IPS-NIHi7 (cell line): ENCODE measurements around the gene C12orf75.
A peak's percentile ranks its signal among the peaks of the same experiment; 100 is the strongest.
"Not testable (repeated sequence)": the region's sequence is repeated elsewhere in the genome, so short reads cannot be mapped to it uniquely, and the experiment has no call there.

Experiments used
- DNase-seq: peaks from one replicate; pipeline ENCODE4 v3.0.0; 2012; ENCODE audit warnings: mixed read lengths; ENCODE audit errors: extremely low spot score

C12orf75 gene

DNA sequence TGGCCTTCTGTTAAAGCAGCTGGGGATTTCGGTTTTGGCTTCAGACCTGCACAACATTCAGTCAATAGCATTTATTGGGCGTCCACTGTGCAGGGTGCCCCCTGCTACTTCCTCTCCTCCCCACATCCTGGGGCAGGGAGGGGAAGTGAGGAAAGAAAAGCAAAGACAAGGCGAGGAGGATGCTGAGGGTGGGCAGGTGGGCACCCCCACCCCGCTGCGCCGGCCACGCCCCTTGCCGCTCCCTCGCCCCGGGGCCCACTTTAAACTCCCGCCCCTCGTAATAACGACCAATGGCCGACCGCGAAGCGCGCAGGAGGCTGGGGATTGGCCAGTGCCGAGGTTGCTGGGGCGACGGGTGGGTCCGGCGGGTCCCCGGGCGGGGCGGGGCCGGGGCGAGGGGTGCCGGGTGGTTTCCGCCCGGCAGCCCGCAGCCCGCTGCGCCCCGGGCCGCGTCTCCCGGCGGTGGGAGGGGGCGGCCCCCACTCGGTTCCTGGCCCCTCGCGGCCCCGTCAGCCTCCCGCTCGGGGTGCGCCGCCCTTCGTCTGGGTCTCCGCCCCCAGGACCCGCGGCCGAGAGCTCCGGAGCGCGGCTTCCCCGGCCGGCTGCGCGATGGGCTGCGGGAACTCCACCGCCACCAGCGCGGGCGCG lies at the start of gene C12orf75:
Gene C12orf75, plus strand, starts transcription at position 409 of the 648 bp plus-strand sequence. Its CDS starts 201 bp downstream, at position 610.
- peak; percentile 97 for DNase-seq

DNA sequence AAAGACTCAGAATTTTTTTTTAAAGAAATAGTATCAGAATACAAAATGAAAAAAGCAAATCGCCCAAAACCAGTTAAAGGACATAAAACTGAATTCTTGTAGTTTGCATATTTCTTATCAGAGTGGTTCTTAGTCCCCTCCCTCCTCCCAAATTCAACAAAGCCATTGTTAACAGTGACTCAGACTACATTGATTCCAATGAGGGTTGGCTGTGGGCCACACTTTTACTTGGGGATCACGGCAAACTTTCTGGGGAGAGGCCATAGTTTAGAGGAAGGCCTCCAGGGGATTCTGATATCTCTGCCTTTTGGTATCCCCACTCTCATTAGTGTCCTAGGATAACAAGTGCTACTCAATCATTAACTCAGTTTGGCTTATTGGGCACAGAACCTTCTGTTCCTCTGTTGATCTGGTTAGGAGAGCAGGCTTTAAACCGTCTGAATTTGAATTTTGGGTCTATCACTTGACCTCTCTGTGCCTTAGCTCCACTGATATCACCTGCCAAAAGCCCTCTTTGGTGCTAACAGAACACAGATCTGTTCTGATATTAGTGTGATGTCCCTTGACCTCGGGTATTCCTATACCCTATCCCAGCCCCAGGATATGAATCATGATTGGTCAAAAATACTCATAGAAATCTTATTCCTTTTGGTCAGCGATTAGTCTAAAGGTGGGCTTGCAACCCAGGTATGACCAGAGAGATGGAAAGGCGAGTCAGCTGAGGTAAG lies 49.4 kb upstream of the C12orf75 start:
- DNase-seq: no peak

DNA sequence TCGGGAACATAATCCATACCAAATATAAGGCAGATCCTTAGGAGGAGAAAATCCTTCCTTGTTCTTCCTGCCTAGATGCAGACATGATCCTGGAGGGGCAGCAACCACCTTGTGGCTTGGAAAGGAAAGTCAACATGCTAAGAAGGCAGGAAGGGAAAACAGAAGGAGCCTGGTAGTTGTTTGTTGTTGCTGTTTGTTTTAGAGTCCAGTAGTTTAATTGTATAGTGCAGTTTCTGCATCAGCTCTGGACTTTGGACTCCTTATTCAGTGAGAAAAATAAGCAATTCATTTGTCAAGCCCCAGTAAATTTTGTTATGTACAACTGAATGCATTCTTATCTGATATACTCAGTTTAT lies 48.8 kb upstream of the C12orf75 start:
- no peak for DNase-seq

DNA sequence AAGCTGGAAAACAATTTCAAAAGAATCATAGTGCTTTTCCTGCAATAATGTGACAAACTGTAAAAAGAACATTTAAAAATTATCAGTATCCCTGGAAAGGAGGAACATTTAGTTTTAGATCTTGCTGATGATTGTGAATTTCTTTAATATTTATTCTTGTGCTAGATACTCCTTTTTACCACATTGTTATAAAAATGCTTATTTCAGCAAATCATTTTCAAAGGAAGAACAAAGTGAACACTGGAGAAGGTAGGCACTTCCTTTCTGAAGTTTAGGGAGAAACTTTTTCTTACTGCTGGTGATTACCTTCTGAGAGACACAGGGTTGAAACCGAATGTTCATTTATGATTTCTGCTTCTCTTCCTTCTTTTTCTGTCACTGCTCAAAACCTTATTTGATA lies 45.1 kb upstream of the C12orf75 start:
- no peak for DNase-seq

DNA sequence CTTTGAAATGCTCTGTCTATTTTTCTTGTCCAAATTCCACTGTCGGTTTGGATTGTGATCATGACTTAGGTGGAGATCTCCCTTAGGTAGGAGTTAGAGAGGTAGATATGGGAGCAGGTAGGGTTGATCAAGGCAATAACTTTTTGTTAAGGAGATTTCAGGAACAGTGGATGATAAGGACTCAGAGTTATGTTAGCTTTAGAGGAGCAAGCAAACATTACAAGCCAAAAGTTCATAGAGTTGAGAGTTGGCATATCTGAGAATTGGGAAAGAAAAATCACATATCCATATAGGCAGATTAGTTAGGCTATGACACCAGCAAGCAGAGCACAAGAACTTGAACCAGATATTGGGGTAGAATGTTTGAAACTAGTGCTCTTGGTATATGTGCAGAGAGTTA lies 43.1 kb upstream of the C12orf75 start:
- DNase-seq: no peak

DNA sequence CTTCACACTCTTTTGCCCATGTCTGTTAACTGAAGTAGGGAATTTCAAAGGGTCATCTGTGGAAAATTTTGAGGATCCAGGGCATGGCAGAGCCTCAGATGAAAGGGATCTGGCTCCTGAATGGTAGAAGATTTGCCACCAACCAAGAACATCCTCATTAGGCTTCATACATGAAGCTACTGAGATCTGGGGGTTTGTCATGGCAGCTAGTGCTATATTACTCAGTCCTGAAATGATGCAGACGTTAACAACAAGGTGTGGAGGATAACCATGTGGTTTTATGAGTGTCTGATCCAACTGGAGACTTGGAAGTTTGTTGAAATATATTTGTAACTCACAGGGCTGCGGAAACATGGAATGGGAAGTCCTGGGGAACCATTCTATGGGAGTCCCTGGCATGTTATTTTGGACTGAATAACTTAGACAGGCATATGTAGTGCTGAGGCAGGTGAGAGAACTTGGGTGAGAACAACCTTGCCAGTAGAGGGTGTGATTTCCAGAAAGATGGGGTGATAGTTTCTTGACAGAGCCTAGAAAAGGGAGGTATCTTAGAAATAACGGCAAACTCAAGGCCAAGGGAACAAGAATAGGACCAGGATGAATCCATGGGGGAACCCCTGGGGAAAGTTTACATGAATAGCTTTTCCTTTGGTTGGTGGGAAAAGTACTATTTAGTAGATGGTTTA lies 42.0 kb upstream of the C12orf75 start:
- no peak for DNase-seq

DNA sequence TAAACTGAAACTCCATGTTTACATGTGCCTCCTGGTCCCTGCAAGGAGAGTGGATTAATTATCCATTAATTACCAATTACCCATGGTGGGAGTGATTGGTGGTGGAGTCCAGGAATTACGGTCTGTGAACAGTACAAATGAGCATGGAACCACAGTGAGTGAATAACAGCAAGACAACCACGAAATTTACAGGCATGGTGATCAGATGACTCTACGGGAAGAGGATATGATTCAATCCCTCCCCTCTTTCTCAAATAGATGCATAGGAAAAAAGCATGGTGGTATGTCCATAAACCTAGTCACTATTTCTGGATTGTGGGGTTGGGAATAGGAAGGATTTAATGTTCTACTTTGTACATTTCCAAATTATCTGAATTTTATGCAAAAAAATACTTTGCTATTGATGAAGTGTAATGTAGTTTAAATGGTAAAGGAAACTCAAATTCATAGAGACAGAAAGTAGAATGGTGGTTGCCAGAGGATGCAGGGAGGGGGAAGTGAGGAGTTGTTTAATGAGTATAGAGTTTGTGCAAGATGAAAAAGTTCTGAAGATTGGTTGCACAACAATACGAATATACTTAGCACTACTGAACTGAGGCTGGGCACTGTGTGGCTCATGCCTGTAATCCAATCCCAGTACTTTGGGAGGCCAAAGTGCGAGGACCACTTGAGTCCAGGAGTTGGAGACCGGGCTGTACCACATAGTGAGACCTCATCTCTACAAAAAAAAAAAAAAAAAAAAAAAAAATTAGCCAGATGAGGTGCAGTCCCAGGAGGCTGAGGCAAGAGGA lies 41.2 kb upstream of the C12orf75 start:
- DNase-seq: no peak

DNA sequence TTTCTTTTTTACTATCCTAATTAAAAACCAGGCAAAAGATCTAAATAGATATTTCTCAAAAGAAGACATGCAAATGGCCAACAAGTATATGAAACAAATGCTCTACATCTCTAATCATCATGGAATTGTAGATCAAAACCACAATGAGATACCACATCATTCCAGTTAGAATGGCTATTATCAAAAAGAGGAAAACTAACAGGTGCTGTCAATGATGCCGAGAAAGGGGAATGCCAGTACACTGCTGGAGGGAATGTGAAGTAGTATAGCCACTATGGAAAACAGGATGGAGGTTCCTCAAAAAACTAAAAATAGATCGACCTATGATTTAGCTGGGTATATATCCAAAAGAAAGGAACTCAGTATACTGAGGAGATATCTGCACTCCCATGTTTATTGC lies 39.0 kb upstream of the C12orf75 start:
- no peak for DNase-seq

DNA sequence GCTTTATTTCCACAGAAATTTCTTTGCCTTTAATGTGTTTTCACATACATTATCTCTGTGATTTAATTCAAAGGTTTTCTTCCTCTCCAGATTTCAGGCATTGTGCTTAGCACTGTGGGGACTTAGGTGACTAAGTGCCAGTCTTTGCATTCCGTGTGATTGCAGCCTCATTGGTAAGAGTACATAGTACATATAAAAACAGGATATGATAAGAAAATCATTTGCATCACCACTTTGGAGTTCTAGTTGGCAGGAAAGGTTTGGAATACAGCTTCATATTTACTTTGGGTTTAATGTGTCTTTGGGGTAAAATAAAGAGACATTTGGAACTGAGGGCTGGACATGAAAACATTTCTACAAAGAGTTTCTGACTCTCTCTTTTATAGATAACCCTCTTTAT lies 37.8 kb upstream of the C12orf75 start:
- DNase-seq: no peak

DNA sequence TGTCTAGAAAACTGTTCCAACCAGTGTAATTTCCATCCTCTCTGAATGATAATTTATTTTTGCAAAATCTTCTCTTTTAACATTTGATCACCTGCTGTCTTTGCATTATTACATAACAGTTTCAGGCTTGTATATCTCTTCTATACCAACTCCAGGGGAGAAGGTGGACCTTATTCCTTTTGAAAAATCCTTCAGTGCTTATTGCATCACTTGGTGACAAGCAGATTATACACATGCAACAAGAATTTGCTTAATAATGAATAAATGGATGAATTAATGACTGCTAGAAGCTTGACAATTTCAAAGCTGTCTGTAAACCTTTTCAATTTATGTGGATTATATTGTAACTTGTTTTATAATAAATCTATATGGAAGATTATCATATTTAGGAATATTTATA lies 37.3 kb upstream of the C12orf75 start:
- no peak for DNase-seq

DNA sequence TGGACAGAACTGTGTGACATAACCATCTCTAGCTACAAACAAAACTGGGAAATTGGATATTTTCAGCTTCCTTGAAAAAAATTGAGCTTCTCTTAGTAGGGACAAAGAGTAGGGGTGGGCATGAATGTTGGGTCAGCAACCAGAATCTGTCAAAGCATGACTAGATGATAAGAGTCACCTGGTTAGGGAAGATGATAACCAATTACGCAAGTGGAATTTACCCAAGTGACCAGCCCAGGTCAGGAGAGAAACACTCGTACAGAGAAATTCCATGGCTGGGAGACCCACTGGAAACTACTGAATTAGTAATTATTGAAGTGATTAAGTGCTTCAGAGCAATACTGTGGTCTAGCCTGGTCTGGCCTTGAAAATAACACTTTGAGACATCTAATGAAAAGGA lies 36.3 kb upstream of the C12orf75 start:
- DNase-seq: no peak

DNA sequence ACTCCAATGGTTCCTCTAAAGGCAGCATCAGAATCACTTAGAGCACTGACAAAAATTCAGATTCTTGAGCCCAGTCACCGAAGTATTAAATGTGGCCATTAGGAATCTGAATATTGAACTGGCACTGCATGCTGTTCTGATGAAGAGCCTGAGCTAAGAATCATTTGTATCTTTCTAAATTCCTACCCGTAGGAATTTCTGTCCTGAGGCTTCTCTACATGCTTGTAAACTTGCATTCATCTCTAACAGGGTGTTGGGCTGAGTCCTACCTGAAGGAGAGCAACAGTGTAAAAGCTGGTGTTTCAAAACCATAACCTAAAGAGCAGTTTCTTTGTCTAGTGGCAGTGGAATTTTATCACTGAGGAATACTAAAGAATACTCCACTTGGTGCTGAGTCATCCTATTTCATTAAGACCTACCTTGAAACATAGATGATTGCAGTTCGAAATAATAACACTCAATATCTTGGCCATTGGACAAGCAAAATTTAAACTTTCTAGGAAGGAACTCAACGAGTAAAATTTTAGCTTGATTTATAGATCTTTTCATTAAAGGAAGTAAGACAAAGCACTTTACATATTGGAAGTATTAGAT lies 35.5 kb upstream of the C12orf75 start:
- no peak for DNase-seq

DNA sequence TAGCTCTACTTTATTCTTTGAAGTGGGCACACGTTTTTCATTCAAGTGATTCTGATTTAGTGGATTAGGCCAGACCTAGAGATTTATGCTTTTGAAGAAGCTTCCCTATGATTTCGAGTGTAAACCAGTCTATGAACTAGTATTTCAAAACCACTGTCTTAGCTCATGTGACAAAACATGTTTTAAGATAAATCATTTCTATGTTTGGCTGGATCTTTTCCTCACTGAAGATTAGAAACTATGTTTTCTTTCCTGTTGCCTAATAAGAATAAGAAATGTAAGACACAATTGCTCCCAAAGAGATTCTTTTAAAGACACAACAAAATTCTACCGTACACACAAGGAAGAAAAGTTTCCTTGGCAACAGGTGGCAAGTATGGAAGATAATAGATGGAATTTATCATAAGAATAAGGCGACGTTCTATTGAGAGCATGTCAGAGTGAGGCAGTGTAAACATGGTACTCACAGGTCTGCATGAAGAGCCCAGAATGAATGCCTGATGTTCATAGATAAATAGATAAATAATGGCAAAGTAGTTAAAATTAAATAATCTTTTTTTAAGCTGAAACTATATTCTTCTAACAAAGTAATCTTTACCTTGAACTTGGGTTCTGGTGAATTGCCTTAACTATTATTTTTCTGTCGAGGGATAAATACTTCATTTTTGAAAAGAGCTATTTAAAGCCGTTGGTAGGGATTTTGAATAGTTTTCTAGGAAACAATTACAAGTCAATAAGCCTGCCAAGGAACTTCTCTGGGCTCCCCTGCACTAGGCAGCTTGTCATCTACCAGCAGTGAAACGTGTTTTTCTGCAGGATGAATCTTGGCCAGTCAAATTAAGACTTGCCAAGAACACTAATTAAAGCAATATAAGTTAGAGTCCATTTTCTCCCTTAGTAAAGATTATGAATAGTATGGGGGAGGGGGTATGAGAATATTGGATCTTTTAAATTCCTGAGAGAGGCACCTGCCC lies 34.1 kb upstream of the C12orf75 start:
- no peak for DNase-seq

DNA sequence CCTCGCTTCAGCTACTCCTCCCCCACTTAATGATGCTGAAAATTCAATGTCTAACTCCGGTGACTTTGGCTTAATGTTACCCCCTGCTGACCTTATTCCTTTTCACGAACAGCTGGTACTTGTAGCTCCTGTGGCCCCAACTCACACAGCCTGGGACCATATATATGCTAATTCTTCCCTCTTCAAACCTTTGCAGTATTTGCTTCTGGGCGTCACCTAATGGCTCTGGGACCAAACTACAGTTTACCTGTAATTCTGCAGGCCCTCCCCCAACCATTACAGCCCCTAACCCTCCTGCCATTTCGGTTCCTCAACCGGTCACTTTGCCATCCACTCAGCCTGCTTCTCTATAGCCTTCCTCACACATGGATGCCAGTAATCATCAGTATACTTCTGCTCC lies 29.6 kb upstream of the C12orf75 start:
- no peak for DNase-seq

DNA sequence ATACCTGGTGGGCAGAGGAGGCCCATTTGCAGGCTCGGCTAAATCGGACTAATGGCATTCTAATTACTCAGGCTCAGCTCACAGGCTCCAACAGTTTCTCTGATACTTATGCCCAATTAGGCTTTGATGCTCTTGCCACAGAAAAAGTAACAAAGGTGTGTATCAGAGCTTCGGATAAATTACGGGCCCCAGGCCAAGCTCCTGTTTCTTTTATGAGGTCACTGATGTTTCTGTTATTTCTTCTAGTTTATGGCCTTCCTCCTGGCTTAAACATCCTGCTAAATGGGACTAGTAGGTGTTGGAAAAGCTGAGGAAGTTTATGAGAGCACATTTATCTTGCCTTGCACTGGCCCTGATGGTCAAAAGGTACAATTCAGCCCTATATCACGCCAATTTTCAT lies 28.8 kb upstream of the C12orf75 start:
- DNase-seq: no peak

DNA sequence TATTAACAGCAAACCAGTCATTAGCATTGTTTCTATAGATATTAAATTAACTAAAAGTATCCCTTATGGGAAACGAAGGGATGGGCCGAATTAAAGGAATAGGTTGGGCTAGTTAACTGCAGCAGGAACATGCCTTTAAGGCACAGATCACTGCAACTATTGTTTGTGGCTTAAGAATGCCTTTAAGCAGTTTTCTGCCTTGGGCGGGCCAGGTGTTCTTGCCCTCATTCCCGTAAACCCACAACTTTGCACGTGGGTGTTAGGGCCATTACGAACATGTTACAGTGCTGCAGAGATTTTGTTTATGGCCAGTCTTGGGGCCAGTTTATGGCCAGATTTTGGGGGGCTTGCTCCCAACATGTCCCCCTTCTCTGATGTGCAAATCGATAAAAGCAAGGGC lies 27.5 kb upstream of the C12orf75 start:
- not testable (repeated sequence) for DNase-seq

DNA sequence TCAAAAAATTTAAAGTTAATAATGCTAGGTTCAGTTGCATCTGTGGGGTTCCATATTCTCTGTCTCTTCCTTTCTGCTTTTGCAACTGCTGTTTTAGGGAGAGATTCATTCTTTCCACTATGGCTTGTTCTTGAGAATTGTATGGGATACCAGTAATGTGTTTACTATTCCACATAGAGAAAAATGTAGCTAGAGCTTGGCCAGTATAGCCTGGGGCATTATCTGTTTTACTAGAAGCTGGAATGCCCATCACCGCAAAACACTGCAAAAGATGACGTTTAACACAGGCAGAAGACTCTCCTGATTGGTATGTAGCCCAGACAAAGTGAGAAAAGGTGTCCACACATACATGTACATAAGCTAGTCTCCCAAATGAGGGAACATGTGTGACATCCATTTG lies 25.9 kb upstream of the C12orf75 start:
- DNase-seq: not testable (repeated sequence)

DNA sequence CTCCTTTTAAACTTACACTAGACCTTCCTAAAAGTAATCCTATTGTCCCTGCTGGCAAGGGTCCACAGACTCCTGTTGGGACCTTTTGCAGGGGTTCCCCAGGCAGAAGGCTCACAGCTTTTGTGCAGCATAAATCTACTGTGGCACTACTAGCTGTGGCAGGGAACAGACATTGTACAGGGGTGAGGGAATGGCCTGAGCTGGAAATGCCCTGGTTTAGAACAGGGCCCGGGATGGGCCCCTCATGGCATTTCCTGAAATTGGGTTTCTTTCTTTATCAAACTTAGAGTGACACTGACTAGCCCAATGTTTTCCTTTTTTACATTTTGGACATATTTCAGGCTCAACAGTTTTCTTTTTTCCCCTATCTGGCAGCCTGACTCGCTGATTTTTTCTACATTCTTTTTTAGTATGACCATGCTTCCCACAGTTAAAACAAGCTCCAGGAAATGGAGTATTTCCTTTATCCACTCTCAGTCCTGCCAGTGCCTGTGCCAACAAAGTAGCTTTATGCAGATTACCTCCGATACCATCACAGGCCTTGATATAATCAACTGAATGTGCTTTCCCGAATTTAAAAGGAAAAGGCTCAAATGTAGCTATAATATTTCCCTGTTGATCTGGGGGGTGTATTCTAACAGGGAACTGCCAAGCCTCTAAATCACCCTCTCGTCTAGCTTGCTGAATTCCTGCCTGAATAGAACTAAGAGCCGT lies 22.7 kb upstream of the C12orf75 start:
- not testable (repeated sequence) for DNase-seq

DNA sequence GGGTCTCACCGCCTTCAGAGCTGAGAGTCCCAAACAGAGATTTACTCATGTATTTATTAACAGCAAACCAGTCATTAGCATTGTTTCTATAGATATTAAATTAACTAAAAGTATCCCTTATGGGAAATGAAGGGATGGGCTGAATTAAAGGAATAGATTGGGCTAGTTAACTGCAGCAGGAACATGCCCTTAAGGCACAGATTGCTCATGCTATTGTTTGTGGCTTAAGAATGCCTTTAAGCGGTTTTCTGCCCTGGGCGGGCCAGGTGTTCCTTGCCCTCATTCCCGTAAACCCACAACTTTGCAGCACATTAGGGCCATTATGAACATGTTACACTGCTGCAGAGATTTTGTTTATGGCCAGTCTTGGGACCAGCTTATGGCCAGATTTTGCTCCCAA lies 21.7 kb upstream of the C12orf75 start:
- DNase-seq: not testable (repeated sequence)

DNA sequence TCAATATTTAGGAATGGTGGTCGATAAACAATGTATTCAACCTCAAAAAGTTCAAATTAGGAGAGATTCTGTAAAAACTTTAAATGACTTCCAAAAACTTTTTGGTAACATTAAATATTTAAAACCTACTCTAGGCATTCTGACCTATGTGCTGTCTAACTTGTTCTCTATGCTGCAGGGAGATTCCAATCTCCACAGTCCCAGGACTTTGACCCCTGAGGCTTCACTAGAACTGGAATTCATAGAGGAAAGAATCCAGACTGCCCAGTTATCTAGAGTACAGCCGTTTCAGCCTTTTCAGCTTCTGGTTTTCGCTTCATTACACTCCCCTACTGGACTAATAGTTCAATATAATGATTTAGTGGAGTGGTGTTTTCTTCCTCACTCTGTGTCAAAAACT lies 21.1 kb upstream of the C12orf75 start:
- DNase-seq: not testable (repeated sequence)
